Left ventricle myocardium inferior (tissue), 1 donor: ENCODE results near the gene CTDSPL2. TPM values are rescaled to one million over a fixed set of nuclear protein-coding genes. Genes with fewer than 3 reads are reported as not detected.

Experiments
- DNase-seq: peaks from one replicate; pipeline ENCODE4 v3.0.0-alpha.2; 2020
- H3K27ac ChIP-seq: fragments of 200-600 bp; replicated peaks from 2 replicates; pipeline ENCODE4 v1.8.0; 2021
- H3K27me3 ChIP-seq: fragments of 200-600 bp; 2 replicates; pipeline ENCODE4 v1.8.0; 2021; ENCODE audit warnings: low read depth
- H3K36me3 ChIP-seq: fragments of 200-600 bp; 2 replicates; pipeline ENCODE4 v1.8.0; 2021
- H3K4me1 ChIP-seq: fragments of 200-600 bp; 2 replicates; pipeline ENCODE4 v1.8.0; 2021
- H3K4me3 ChIP-seq: fragments of 200-600 bp; 2 replicates; pipeline ENCODE4 v1.8.0; 2021; ENCODE audit warnings: mild to moderate bottlenecking, moderate library complexity
- H3K9me3 ChIP-seq: fragments of 200-600 bp; replicated peaks from 2 replicates; pipeline ENCODE4 v1.8.0; 2021
- CTCF ChIP-seq: fragments of 200-600 bp; IDR thresholded peaks from 2 replicates; pipeline ENCODE4 v1.8.0; 2021; ENCODE audit warnings: antibody characterized with exemption, mild to moderate bottlenecking, borderline replicate concordance
- intact Hi-C: fragments of 100-400 bp; cut with micrococcal nuclease; formaldehyde crosslinking; loops from one replicate; pipeline ENCODE4 v1.11.0; 2022
- total RNA-seq: library from RNA; stranded (reverse); fragmentation: NEBNext Ultra II Directional; extraction: Animal tissue kit (Norgen Biotek cat#: 25700); gene quantifications from one replicate; pipeline ENCODE4 v1.2.1, GENCODE V29; 2021
- donor health status: DM: no; HTN: yes; CAD: no; lungs with severe emphysema.

Gene CTDSPL2
- total RNA-seq, 1 donor from 2014 or later = 14.7 TPM

- no peak overlapping the region for H3K4me3 ChIP-seq
- H3K27ac ChIP-seq = no peak overlapping the region
- intact Hi-C loops = no loop called here
- peaks cover 52% of the 10 kb centered on the region for H3K36me3 ChIP-seq
- no peaks in the 10 kb centered on the region for H3K27me3 ChIP-seq
- TF ChIP-seq CTCF = no peak
- H3K9me3 ChIP-seq = no peaks in the 10 kb centered on the region
- peaks cover 11% of the 10 kb centered on the region for H3K4me1 ChIP-seq
- DNase-seq = no peak
Measured at GRCh38 chr15:44489464-44489863, 62.0 kb downstream of the CTDSPL2 start.

DNA sequence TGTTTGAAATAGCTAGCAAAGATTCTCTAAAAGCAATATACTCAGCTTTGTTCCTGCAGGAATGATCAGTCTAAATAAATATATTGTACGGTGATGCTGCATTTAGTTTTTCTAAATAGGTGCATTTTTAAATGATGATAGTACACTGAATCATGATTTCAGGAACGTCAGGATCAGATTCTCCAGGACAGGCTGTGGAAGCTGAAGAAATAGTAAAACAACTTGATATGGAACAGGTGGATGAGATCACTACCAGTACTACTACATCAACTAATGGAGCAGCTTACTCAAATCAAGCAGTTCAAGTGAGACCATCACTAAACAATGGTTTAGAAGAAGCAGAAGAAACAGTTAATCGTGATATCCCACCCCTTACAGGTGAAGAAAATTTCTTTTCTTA, 63.2 kb downstream of the CTDSPL2 start:
- DNase-seq = no peak
- Histone ChIP-seq H3K27ac (no peak overlapping the region), H3K36me3 (peaks cover 52% of the 10 kb centered on the region), H3K27me3 (no peaks in the 10 kb centered on the region), H3K4me3 (no peak overlapping the region), H3K4me1 (peaks cover 6% of the 10 kb centered on the region), H3K9me3 (no peaks in the 10 kb centered on the region)
- TF ChIP-seq CTCF = no peak
- intact Hi-C loops = no loop called here

GRCh38 chr15:44492040-44492439, 64.6 kb downstream of the CTDSPL2 start:
- Histone ChIP-seq H3K36me3 (peaks cover 53% of the 10 kb centered on the region), H3K9me3 (no peaks in the 10 kb centered on the region), H3K27me3 (no peaks in the 10 kb centered on the region), H3K4me3 (no peak overlapping the region), H3K27ac (no peak overlapping the region), H3K4me1 (no peaks in the 10 kb centered on the region)
- TF ChIP-seq CTCF = no peak
- intact Hi-C loops = no loop called here
- no peak for DNase-seq

GRCh38 chr15:44492672-44493071, 65.2 kb downstream of the CTDSPL2 start:
- Histone ChIP-seq H3K9me3 (no peaks in the 10 kb centered on the region), H3K36me3 (peaks cover 53% of the 10 kb centered on the region), H3K4me3 (no peak overlapping the region), H3K4me1 (no peaks in the 10 kb centered on the region), H3K27ac (no peak overlapping the region), H3K27me3 (no peaks in the 10 kb centered on the region)
- intact Hi-C loops = no loop called here
- no peak for TF ChIP-seq CTCF
- no peak for DNase-seq

DNA sequence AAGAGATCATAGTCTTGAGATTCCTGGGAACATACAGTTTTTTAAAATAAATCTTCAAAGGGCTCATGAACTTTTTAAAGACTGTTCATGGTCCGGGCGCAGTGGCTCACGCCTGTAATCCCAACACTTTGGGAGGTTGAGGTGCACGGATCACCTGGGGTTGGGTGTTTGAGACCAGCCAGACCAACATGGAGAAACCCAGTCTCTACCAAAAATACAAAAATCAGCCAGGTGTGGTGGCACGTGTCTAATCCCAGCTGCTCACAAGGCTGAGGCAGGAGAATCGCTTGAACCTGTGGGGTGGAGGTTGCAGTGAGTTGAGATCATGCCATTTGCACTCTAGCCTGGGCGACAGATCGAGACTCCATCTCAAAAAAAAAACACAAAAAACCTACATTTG, 68.1 kb downstream of the CTDSPL2 start:
- H3K4me1 ChIP-seq = no peaks in the 10 kb centered on the region
- H3K4me3 ChIP-seq = no peak overlapping the region
- DNase-seq = no peak
- intact Hi-C loops = no loop called here
- no peak for TF ChIP-seq CTCF
- H3K9me3 ChIP-seq = no peaks in the 10 kb centered on the region
- no peak overlapping the region for H3K27ac ChIP-seq
- no peaks in the 10 kb centered on the region for H3K27me3 ChIP-seq
- peaks cover 56% of the 10 kb centered on the region for H3K36me3 ChIP-seq

DNA sequence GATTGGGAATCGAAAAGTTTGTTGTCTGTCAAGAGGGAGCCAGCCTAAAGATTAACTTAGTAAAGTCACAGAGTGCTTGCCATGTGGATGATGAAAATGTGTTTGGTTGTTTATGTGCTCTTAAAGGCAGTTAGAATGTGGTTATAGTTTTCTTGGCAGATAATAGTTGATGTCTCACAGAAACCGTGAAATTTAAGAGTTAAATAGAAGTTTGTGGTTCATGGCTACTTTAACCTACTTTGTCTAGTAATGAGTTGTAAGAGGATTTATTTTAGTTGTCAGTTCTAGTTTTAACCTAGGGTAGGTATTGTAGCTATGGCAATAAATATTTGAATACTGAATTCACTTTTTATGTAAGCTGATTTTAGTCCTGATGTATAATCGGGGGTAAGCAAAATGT, 73.1 kb downstream of the CTDSPL2 start:
- intact Hi-C loops = no loop called here
- Histone ChIP-seq H3K27ac (no peak overlapping the region), H3K27me3 (no peaks in the 10 kb centered on the region), H3K9me3 (no peaks in the 10 kb centered on the region), H3K36me3 (peaks cover 61% of the 10 kb centered on the region), H3K4me3 (no peak overlapping the region), H3K4me1 (no peaks in the 10 kb centered on the region)
- DNase-seq = no peak
- no peak for TF ChIP-seq CTCF
